Ascending aorta (tissue), 2 donors: Measurements from ENCODE around the gene TBC1D1. TPM values are rescaled to one million over a fixed set of nuclear protein-coding genes. Genes with fewer than 3 reads are reported as not detected.

Experiments used
- DNase-seq, 2 donors: peaks; one replicate each; pipeline ENCODE4 v3.0.0-alpha.2; 2019; ENCODE audit warnings: low spot score in 2 of 2
- H3K27ac ChIP-seq, 2 donors: fragments of 200-600 bp; sonication (generic); one replicate each; pipeline ENCODE4 v1.5.1; 2016 to 2017; ENCODE audit warnings: mild to moderate bottlenecking in 1 of 2
- H3K27me3 ChIP-seq: fragments of 200-600 bp; sonication (generic); one replicate; pipeline ENCODE4 v1.5.1; 2017
- H3K36me3 ChIP-seq, 2 donors: fragments of 200-600 bp; sonication (generic); one replicate each; pipeline ENCODE4 v1.5.1; 2016
- H3K4me1 ChIP-seq, 2 donors: fragments of 200-600 bp; sonication (generic); one replicate each; pipeline ENCODE4 v1.5.1; 2016 to 2017; ENCODE audit warnings: mild to moderate bottlenecking in 1 of 2
- H3K4me3 ChIP-seq, 2 donors: fragments of 200-600 bp; sonication (generic); one replicate each; pipeline ENCODE4 v1.5.1; 2016 to 2017; ENCODE audit warnings: mild to moderate bottlenecking in 1 of 2
- H3K9me3 ChIP-seq, 2 donors: fragments of 200-600 bp; sonication (generic); one replicate each; pipeline ENCODE4 v1.5.1; 2016
- CTCF ChIP-seq, 3 experiments: fragments of 200-600 bp in 2 of 3; fragments of 450-650 bp in 1 of 3; sonication (generic) in 2 of 3; IDR thresholded peaks; one replicate each; pipeline ENCODE4 v1.5.1; 2016 to 2019; ENCODE audit warnings: antibody characterized with exemption in 3 of 3, mild to moderate bottlenecking in 1 of 3, moderate library complexity in 1 of 3
- intact Hi-C: fragments of 100-400 bp; cut with DNase I; formaldehyde crosslinking; loops from one replicate; pipeline ENCODE4 v1.15.1; 2023
- total RNA-seq: library from RNA; depleted of rRNA; stranded (reverse); fragments of >200 nt; gene quantifications from one replicate; pipeline ENCODE4 v1.1.0, GENCODE V29; 2016

TBC1D1 gene
- total RNA-seq, 1 donor from 2014 or later, result 132 TPM

GRCh38 chr4:37990731-37991245, 99.9 kb downstream of the TBC1D1 start:
- Histone ChIP-seq H3K36me3 (no peaks in the 10 kb centered on the region), H3K4me1 (peaks cover 12 to 59% of the 10 kb centered on the region in 2 donors), H3K27me3 (no peaks in the 10 kb centered on the region), H3K27ac (peak overlapping the region; percentile 82 to 87), H3K4me3 (no peak overlapping the region), H3K9me3 (no peaks in the 10 kb centered on the region)
- intact Hi-C loops, result no loop called here
- DNase-seq, result no peak
- no peak for TF ChIP-seq CTCF (IDR thresholded peaks at IDR 0.05)

- H3K36me3 ChIP-seq, result no peaks in the 10 kb centered on the region
- peak overlapping the region; percentile 82 to 87 for H3K27ac ChIP-seq
- no peaks in the 10 kb centered on the region for H3K9me3 ChIP-seq
- H3K27me3 ChIP-seq, result no peaks in the 10 kb centered on the region
- intact Hi-C loops, result no loop called here
- DNase-seq, result no peak
- H3K4me1 ChIP-seq, result peaks cover 12 to 68% of the 10 kb centered on the region in 2 donors
- no peak for TF ChIP-seq CTCF (IDR thresholded peaks at IDR 0.05)
- H3K4me3 ChIP-seq, result no peak overlapping the region
Measured at GRCh38 chr4:37991623-37992410, 100.9 kb downstream of the TBC1D1 start.

GRCh38 chr4:37993806-37994205, 102.9 kb downstream of the TBC1D1 start:
- H3K9me3 ChIP-seq, result no peaks in the 10 kb centered on the region
- peak overlapping the region; percentile 69 to 87 for H3K27ac ChIP-seq
- intact Hi-C loops, result no loop called here
- no peak overlapping the region for H3K4me3 ChIP-seq
- no peaks in the 10 kb centered on the region for H3K36me3 ChIP-seq
- no peak for DNase-seq
- no peaks in the 10 kb centered on the region for H3K27me3 ChIP-seq
- peaks cover 11 to 80% of the 10 kb centered on the region in 2 donors for H3K4me1 ChIP-seq
- TF ChIP-seq CTCF (IDR thresholded peaks at IDR 0.05), result no peak

- no peak for DNase-seq
- Histone ChIP-seq H3K4me1 (peaks cover 4 to 76% of the 10 kb centered on the region in 2 donors), H3K4me3 (peak overlapping the region in 1 of 2 donors; percentile 30), H3K9me3 (no peaks in the 10 kb centered on the region), H3K27me3 (no peaks in the 10 kb centered on the region), H3K36me3 (no peaks in the 10 kb centered on the region), H3K27ac (peak overlapping the region; percentile 69 to 87)
- TF ChIP-seq CTCF (IDR thresholded peaks at IDR 0.05), result no peak
- intact Hi-C loops, result no loop called here
Measured at GRCh38 chr4:37994569-37994968, 103.7 kb downstream of the TBC1D1 start.

- Histone ChIP-seq H3K36me3 (no peaks in the 10 kb centered on the region), H3K4me3 (peak overlapping the region in 1 of 2 donors; percentile 30), H3K27me3 (no peaks in the 10 kb centered on the region), H3K27ac (peak overlapping the region; percentile 69 to 87), H3K4me1 (peaks cover 3 to 71% of the 10 kb centered on the region in 2 donors), H3K9me3 (no peaks in the 10 kb centered on the region)
- DNase-seq, result no peak
- intact Hi-C loops, result no loop called here
- no peak for TF ChIP-seq CTCF (IDR thresholded peaks at IDR 0.05)
Measured at GRCh38 chr4:37995299-37995821, 104.5 kb downstream of the TBC1D1 start.
